Bronchial epithelial cell (primary cell): ENCODE measurements around the gene SOX6. TPM values are rescaled to one million over a fixed set of nuclear protein-coding genes. Genes with fewer than 3 reads are reported as not detected.
"Not testable (repeated sequence)": the region's sequence is repeated elsewhere in the genome, so short reads cannot be mapped to it uniquely, and the experiment has no call there.

Experiments used
- DNase-seq: peaks from one replicate; pipeline ENCODE4 v3.0.0-alpha.2; 2010; ENCODE audit warnings: low read depth
- FAIRE-seq: peaks from 2 replicates; lab custom pipeline; 2011; peaks lifted over from hg19 to GRCh38; lab: Jason Lieb, UNC
- H3K27me3 ChIP-seq: 2 replicates; pipeline ENCODE4 v1.5.1; 2011; ENCODE audit warnings: low read length; ENCODE audit not compliant: control insufficient read depth, insufficient read depth
- H3K36me3 ChIP-seq: 2 replicates; pipeline ENCODE4 v1.5.1; 2011; ENCODE audit warnings: low read length; ENCODE audit not compliant: control insufficient read depth, insufficient read depth
- H3K4me3 ChIP-seq: 2 replicates; pipeline ENCODE4 v1.5.1; 2011; ENCODE audit warnings: mild to moderate bottlenecking, low read depth, low read length, control low read depth
- CTCF ChIP-seq: IDR thresholded peaks from 2 replicates; pipeline ENCODE4 v1.5.1; 2011; ENCODE audit warnings: mild to moderate bottlenecking, moderate library complexity, low read length, control low read depth, inconsistent platforms; ENCODE audit not compliant: insufficient read depth, severe bottlenecking
- total RNA-seq: library from RNA; depleted of rRNA; stranded (reverse); fragments of >200 nt; gene quantifications from 2 replicates; pipeline ENCODE4 v1.2.1, GENCODE V29; 2014

The SOX6 gene
- total RNA-seq, 1 donor from 2014 or later, result 0.53 TPM

- FAIRE-seq (no peak), DNase-seq (no peak)
- no peaks in the 10 kb centered on the region for H3K36me3 ChIP-seq
- no peak overlapping the region for H3K4me3 ChIP-seq
- H3K27me3 ChIP-seq, result no peaks in the 10 kb centered on the region
- TF ChIP-seq CTCF, result no peak
These were observed 207.9 kb downstream of the SOX6 start for GRCh38 chr11:16148301-16148931.

GRCh38 chr11:16146980-16147379 lies 209.4 kb downstream of the SOX6 start:
- not testable (repeated sequence) for H3K36me3 ChIP-seq, FAIRE-seq, H3K27me3 ChIP-seq, DNase-seq, H3K4me3 ChIP-seq

GRCh38 chr11:16141614-16142013 lies 214.7 kb downstream of the SOX6 start:
- not testable (repeated sequence) for H3K4me3 ChIP-seq, H3K27me3 ChIP-seq, FAIRE-seq, DNase-seq, H3K36me3 ChIP-seq

GRCh38 chr11:16141162-16141561 lies 215.2 kb downstream of the SOX6 start:
- DNase-seq, FAIRE-seq, H3K27me3 ChIP-seq, H3K4me3 ChIP-seq, H3K36me3 ChIP-seq: not testable (repeated sequence)

- FAIRE-seq, result no peak
- Histone ChIP-seq H3K4me3 (no peak overlapping the region), H3K27me3 (no peaks in the 10 kb centered on the region), H3K36me3 (no peaks in the 10 kb centered on the region)
- TF ChIP-seq CTCF, result no peak
- DNase-seq, result no peak
These were observed 219.5 kb downstream of the SOX6 start for GRCh38 chr11:16136792-16137390.

GRCh38 chr11:16133867-16134266 lies 222.5 kb downstream of the SOX6 start:
- DNase-seq (no peak), FAIRE-seq (no peak)
- Histone ChIP-seq H3K27me3 (no peaks in the 10 kb centered on the region), H3K4me3 (no peak overlapping the region), H3K36me3 (no peaks in the 10 kb centered on the region)
- no peak for TF ChIP-seq CTCF

- no peak for TF ChIP-seq CTCF
- DNase-seq, result no peak
- H3K27me3 ChIP-seq, result no peaks in the 10 kb centered on the region
- H3K36me3 ChIP-seq, result no peaks in the 10 kb centered on the region
- no peak for FAIRE-seq
- H3K4me3 ChIP-seq, result no peak overlapping the region
These were observed 228.6 kb downstream of the SOX6 start for GRCh38 chr11:16127732-16128131.
